SK-N-SH (cell line): ENCODE results near the gene SP1.

Experiments
- CHD2 ChIP-seq: fragments of 150-350 bp; IDR thresholded peaks from 2 replicates; pipeline ENCODE4 v1.6.1; 2018; ENCODE audit warnings: low read length; ENCODE audit not compliant: partially characterized antibody
- CTCF ChIP-seq: fragments of 200-600 bp; sonication (generic); IDR thresholded peaks from 2 replicates; pipeline ENCODE4 v1.6.1; 2017; ENCODE audit warnings: antibody characterized with exemption, mild to moderate bottlenecking, moderate library complexity
- EP300 ChIP-seq, 2 experiments: IDR thresholded peaks; 2 replicates each; pipeline versions ENCODE4 v1.4.0 to v1.6.1; 2012; ENCODE audit warnings: borderline replicate concordance in 1 of 2, low read depth in 1 of 2, low read length in 1 of 2
- GABPA ChIP-seq: IDR thresholded peaks from 2 replicates; pipeline ENCODE4 v1.4.0; 2012; ENCODE audit warnings: low read depth, mild to moderate bottlenecking
- POLR2AphosphoS5 ChIP-seq: IDR thresholded peaks from 2 replicates; pipeline ENCODE4 v1.6.1; 2012; ENCODE audit warnings: low read depth, low read length
- REST ChIP-seq: IDR thresholded peaks from 2 replicates; pipeline ENCODE4 v1.6.1; 2012; ENCODE audit warnings: mild to moderate bottlenecking, low read depth, low read length, moderate library complexity
- SIN3A ChIP-seq: IDR thresholded peaks from 2 replicates; pipeline ENCODE4 v1.6.1; 2012; ENCODE audit warnings: low read depth, mild to moderate bottlenecking, low read length, moderate library complexity, borderline replicate concordance

- TF ChIP-seq EP300 (IDR thresholded peaks at IDR 0.05; ENCODE audit: borderline replicate concordance in 1 of 2, low read depth in 1 of 2, low read length in 1 of 2) (no peak), CTCF (no peak), GABPA (no peak), POLR2AphosphoS5 (no peak), CHD2 (no peak), REST (no peak), SIN3A (no peak)
These were observed 47.2 kb upstream of the SP1 start for GRCh38 chr12:53332744-53333143.
